ENCODE measurements around the gene RPTOR. TPM values are rescaled to one million over a fixed set of nuclear protein-coding genes. Genes with fewer than 3 reads are reported as not detected.

Gene RPTOR
- total RNA-seq, 1 donor from 2014 or later, result 66.7 TPM

DNA sequence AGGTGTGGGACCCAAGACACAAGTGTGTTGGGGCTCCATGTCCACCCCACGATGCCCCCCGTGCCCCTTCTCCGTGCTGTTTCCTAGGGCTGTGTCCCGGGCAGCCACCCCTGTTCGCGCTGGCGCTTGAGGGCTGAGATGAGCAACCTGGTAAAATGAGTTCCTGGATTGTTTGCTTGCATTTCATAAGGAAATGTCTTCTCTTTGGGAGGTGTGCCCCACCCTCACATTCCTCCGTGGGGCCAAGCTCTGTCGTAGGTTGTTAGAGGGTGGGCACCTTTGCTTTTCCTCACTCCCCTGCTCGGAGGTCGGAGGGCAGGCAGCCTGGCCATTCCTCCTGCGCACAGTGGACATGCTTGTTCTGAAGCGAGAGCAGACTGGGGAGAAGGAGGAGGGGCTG, 275.7 kb downstream of the RPTOR start:
- intact Hi-C loops (cut with micrococcal nuclease), result no loop called here
- H3K4me3 Mint-ChIP-seq, result peak overlapping the region; percentile 56

DNA sequence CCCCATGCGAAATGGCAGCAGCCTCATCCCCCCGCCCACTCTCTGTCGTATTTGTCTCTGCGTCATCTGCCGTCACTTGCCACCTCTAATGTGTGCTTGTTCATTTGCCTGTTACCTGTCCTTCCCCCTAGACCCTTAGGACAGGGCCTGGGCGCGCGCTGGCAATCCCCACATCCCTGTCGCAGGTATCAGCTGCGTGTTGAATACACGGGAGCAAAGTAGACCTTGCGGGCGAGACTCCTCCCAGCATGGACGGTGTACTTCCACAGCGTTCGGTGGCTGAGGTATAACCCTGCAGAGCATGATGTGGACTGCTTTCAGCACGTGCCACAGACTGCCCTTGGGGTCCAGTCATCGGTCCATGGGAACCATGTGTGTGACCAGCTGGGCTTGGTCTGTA, 276.9 kb downstream of the RPTOR start:
- H3K36me3 Mint-ChIP-seq (ENCODE audit: low read depth), result peaks cover 39% of the 10 kb centered on the region
- peaks cover 4% of the 10 kb centered on the region for H3K9me3 Mint-ChIP-seq
- intact Hi-C loops (cut with micrococcal nuclease), result no loop called here
- H3K4me3 Mint-ChIP-seq, result no peak overlapping the region
- H3K4me1 Mint-ChIP-seq (ENCODE audit: low read depth), result peaks cover 63% of the 10 kb centered on the region
- peak overlapping the region; percentile 16 for H3K27ac Mint-ChIP-seq
- no peak for DNase-seq (ENCODE audit: low spot score)
- H3K27me3 Mint-ChIP-seq (ENCODE audit: insufficient read depth), result no peaks in the 10 kb centered on the region

More for the DNA sequence above, 275.7 kb downstream of the RPTOR start:
- Mint-ChIP-seq H3K9me3 (peaks cover 4% of the 10 kb centered on the region), H3K27ac (peak overlapping the region; percentile 83), H3K4me1 (ENCODE audit: low read depth) (peaks cover 65% of the 10 kb centered on the region), H3K27me3 (ENCODE audit: insufficient read depth) (no peaks in the 10 kb centered on the region), H3K36me3 (ENCODE audit: low read depth) (peaks cover 40% of the 10 kb centered on the region)
- DNase-seq (ENCODE audit: low spot score), result no peak

DNA sequence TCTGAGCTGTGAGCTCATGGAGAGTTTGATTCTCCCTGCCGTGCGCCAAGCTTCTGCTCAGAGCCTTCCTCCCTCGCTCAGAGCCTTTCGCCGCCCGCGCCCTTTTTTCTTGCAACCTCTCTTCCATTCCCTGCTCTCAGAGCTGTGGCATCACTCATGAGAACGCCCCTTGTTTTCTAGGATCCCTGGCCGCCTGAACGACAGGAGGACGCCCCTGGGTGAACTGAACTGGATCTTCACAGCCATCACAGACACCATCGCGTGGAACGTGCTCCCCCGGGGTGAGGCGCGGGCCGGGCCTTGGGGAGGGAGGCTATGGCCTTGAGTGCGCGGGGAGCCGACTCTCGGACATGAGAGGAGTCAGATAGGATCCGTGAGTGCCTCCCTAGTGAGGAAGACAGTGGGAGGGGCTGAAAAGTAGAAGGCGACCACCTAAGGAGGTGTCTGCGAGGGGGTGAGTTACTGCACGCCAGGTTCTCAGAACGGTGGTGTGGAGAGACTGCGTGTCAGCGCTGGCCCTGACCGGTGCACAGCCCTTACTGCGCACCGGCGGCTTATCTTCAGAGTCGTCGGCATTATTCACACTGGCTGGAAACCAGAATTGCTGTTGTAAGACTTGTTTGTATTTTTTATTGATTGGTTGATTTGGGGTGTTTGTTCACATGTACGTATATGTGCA, 277.5 kb downstream of the RPTOR start:
- DNase-seq (ENCODE audit: low spot score), result no peak
- H3K36me3 Mint-ChIP-seq (ENCODE audit: low read depth), result peaks cover 39% of the 10 kb centered on the region
- no peaks in the 10 kb centered on the region for H3K27me3 Mint-ChIP-seq (ENCODE audit: insufficient read depth)
- no peak overlapping the region for H3K4me3 Mint-ChIP-seq
- intact Hi-C loops (cut with micrococcal nuclease), result no loop called here
- H3K27ac Mint-ChIP-seq, result no peak overlapping the region
- peaks cover 4% of the 10 kb centered on the region for H3K9me3 Mint-ChIP-seq
- peaks cover 64% of the 10 kb centered on the region for H3K4me1 Mint-ChIP-seq (ENCODE audit: low read depth)

DNA sequence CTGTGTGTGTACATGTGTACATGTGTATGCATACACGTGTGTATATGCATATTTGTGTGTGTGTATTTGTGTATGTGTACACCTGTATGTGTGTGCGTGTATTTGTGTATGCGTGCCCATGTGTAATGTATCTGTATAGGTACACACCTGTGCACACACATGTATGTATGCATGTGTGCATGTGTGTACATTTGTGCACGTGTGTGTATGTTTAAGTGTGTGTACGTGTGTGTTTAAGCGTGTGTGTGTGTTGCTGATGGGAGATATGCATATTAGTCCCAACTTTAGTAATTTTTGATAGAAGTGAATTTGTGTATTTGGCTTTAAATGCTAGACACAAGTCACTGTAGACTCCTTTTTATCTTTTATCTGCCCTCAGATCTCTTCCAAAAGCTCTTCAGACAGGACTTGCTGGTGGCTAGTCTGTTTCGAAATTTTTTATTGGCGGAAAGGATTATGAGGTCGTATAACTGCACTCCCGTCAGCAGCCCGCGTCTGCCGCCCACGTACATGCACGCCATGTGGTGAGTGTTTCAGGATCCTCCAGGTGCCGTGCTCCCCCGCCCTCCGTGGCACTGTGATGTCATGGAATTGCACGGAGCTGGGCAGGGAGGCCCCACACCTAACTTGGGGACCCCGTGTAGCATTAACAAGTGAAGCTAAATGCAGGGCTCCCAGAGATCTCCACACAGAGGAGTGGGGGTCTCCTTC, 278.2 kb downstream of the RPTOR start:
- H3K4me1 Mint-ChIP-seq (ENCODE audit: low read depth), result peaks cover 57% of the 10 kb centered on the region
- H3K9me3 Mint-ChIP-seq, result peaks cover 4% of the 10 kb centered on the region
- no peak overlapping the region for H3K4me3 Mint-ChIP-seq
- no peak for DNase-seq (ENCODE audit: low spot score)
- H3K27me3 Mint-ChIP-seq (ENCODE audit: insufficient read depth), result no peaks in the 10 kb centered on the region
- intact Hi-C loops (cut with micrococcal nuclease), result no loop called here
- H3K36me3 Mint-ChIP-seq (ENCODE audit: low read depth), result peaks cover 35% of the 10 kb centered on the region
- H3K27ac Mint-ChIP-seq, result no peak overlapping the region

DNA sequence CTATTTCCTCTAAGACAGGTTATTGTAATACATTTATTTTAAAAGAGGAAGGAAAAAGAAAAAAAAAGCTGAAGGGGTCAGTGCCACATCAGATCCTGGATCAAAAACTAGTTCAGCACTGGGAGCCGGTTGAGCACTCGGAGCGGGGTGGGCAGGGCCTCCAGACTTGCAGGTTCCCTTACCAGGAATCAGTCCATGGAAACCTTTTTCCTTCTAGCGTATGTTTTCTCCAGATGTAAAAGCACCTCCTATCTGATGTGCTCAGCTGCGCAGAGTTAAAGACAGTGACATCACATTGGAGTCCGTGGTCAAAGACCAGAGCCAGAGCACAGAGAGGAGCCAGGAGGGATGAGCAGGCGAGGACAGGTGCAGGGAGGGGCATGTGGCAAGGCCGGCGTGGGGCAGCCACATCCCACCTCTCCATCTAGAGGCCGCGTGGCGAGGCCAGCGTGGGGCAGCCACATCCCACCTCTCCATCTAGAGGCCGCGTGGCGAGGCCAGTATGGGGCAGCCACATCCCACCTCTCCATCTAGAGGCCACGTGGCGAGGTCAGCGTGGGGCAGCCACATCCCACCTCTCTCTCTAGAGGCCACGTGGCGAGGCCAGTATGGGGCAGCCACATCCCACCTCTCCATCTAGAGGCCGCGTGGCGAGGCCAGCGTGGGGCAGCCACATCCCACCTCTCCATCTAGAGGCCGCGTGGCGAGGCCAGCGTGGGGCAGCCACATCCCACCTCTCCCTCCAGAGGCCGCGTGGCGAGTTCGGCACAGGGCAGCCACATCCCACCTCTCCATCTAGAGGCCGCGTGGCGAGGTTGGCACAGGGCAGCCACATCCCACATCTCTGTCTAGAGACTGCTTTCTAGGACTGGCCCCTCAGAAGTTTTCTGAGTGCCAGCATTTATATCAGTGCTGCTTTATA, 280.2 kb downstream of the RPTOR start:
- Mint-ChIP-seq H3K27ac (no peak overlapping the region), H3K36me3 (ENCODE audit: low read depth) (peaks cover 32% of the 10 kb centered on the region), H3K4me1 (ENCODE audit: low read depth) (peaks cover 41% of the 10 kb centered on the region), H3K27me3 (ENCODE audit: insufficient read depth) (no peaks in the 10 kb centered on the region), H3K9me3 (no peaks in the 10 kb centered on the region), H3K4me3 (no peak overlapping the region)
- intact Hi-C loops (cut with micrococcal nuclease), result no loop called here
- DNase-seq (ENCODE audit: low spot score), result no peak

- H3K27me3 Mint-ChIP-seq (ENCODE audit: insufficient read depth), result no peaks in the 10 kb centered on the region
- peaks cover 39% of the 10 kb centered on the region for H3K4me1 Mint-ChIP-seq (ENCODE audit: low read depth)
- peak overlapping the region; percentile 23 for H3K27ac Mint-ChIP-seq
- H3K36me3 Mint-ChIP-seq (ENCODE audit: low read depth), result peaks cover 38% of the 10 kb centered on the region
- no peak for DNase-seq (ENCODE audit: low spot score)
- H3K4me3 Mint-ChIP-seq, result no peak overlapping the region
- H3K9me3 Mint-ChIP-seq, result no peaks in the 10 kb centered on the region
- intact Hi-C loops (cut with micrococcal nuclease), result no loop called here
Observed at GRCh38 chr17:80825471-80826345, 281.1 kb downstream of the RPTOR start.

GRCh38 chr17:80826346-80826954, 281.8 kb downstream of the RPTOR start:
- no peaks in the 10 kb centered on the region for H3K27me3 Mint-ChIP-seq (ENCODE audit: insufficient read depth)
- no peak for DNase-seq (ENCODE audit: low spot score)
- H3K9me3 Mint-ChIP-seq, result no peaks in the 10 kb centered on the region
- H3K36me3 Mint-ChIP-seq (ENCODE audit: low read depth), result peaks cover 42% of the 10 kb centered on the region
- peak overlapping the region; percentile 30 for H3K4me3 Mint-ChIP-seq
- H3K27ac Mint-ChIP-seq, result peak overlapping the region; percentile 88
- H3K4me1 Mint-ChIP-seq (ENCODE audit: low read depth), result peaks cover 40% of the 10 kb centered on the region
- intact Hi-C loops (cut with micrococcal nuclease), result no loop called here

DNA sequence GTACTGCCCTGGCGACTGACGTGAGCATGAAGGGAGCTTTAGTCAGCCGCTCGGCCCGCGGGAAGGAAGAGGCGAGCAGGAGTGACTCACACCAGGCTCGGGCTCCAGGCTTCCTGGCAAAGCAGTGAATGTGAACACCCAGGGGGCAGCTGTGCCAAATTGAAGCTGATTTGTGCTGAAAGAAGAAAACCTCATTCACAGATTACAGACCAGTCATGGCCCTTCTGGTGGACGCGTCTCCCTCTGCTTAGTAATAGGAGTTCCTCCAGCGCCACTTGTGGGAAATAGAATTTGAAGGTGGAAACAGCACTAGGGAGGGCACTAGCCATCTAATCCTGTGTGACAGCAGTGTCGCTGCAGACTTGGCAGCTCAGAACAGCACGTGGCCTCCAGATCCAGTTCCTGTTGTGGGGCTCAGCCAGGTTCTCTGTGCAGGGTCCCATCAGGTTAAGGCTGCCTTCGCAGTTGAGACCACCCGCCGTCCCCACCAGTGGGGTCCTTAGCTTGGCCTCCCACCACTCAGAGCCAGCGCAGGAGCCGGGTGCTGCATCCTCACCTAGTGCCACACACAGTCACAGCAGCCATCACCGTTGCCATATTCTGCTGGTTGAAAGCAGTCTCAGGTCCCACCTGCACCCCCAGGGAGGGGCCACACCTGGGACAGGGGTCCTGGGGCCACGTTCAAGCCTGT, 282.5 kb downstream of the RPTOR start:
- intact Hi-C loops (cut with micrococcal nuclease), result no loop called here
- Mint-ChIP-seq H3K9me3 (no peaks in the 10 kb centered on the region), H3K27me3 (ENCODE audit: insufficient read depth) (no peaks in the 10 kb centered on the region), H3K36me3 (ENCODE audit: low read depth) (peaks cover 41% of the 10 kb centered on the region), H3K4me1 (ENCODE audit: low read depth) (peaks cover 41% of the 10 kb centered on the region), H3K4me3 (peak overlapping the region; percentile 30), H3K27ac (peak overlapping the region; percentile 88)
- DNase-seq (ENCODE audit: low spot score), result peak; percentile 20

GRCh38 chr17:80827646-80828643, 283.3 kb downstream of the RPTOR start:
- Mint-ChIP-seq H3K4me3 (no peak overlapping the region), H3K9me3 (no peaks in the 10 kb centered on the region), H3K36me3 (ENCODE audit: low read depth) (peaks cover 32% of the 10 kb centered on the region), H3K27me3 (ENCODE audit: insufficient read depth) (no peaks in the 10 kb centered on the region), H3K27ac (peak overlapping the region; percentile 13), H3K4me1 (ENCODE audit: low read depth) (peaks cover 44% of the 10 kb centered on the region)
- DNase-seq (ENCODE audit: low spot score), result no peak
- intact Hi-C loops (cut with micrococcal nuclease), result no loop called here

GRCh38 chr17:80829166-80829813, 284.7 kb downstream of the RPTOR start:
- H3K9me3 Mint-ChIP-seq, result no peaks in the 10 kb centered on the region
- peaks cover 24% of the 10 kb centered on the region for H3K36me3 Mint-ChIP-seq (ENCODE audit: low read depth)
- intact Hi-C loops (cut with micrococcal nuclease), result no loop called here
- no peaks in the 10 kb centered on the region for H3K27me3 Mint-ChIP-seq (ENCODE audit: insufficient read depth)
- DNase-seq (ENCODE audit: low spot score), result no peak
- H3K27ac Mint-ChIP-seq, result peak overlapping the region; percentile 63
- H3K4me1 Mint-ChIP-seq (ENCODE audit: low read depth), result peaks cover 54% of the 10 kb centered on the region
- no peak overlapping the region for H3K4me3 Mint-ChIP-seq

All from activated T-helper 1 cell treated with anti-CD3 and anti-CD28 coated beads, Interleukin-12 subunit alpha, Interleukin-12 subunit beta, Interleukin-2, Interleukin-4 antibody, amounts not matched to agents 30 ng/mL and 10 ng/mL and 1 ng/mL, durations not matched to agents 14 hours and 24 hours and 36 hours (primary cell).